Retinal pigment epithelial cell (primary cell): Measurements from ENCODE around the gene PARD6B.

Source experiments
- DNase-seq: peaks from one replicate; pipeline ENCODE4 v3.0.0-alpha.2; 2010; ENCODE audit warnings: low read depth
- H3K4me3 ChIP-seq: 2 replicates; pipeline ENCODE4 v1.5.1; 2011; ENCODE audit warnings: mild to moderate bottlenecking, low read length, control low read depth, moderate library complexity
- TF ChIP-seq, protein P1 (sequence below): conservative IDR thresholded peaks from 2 replicates; pipeline ENCODE4 v1.5.1; 2011; ENCODE audit warnings: low read depth, low read length, control low read depth, inconsistent platforms

Gene PARD6B

DNA sequence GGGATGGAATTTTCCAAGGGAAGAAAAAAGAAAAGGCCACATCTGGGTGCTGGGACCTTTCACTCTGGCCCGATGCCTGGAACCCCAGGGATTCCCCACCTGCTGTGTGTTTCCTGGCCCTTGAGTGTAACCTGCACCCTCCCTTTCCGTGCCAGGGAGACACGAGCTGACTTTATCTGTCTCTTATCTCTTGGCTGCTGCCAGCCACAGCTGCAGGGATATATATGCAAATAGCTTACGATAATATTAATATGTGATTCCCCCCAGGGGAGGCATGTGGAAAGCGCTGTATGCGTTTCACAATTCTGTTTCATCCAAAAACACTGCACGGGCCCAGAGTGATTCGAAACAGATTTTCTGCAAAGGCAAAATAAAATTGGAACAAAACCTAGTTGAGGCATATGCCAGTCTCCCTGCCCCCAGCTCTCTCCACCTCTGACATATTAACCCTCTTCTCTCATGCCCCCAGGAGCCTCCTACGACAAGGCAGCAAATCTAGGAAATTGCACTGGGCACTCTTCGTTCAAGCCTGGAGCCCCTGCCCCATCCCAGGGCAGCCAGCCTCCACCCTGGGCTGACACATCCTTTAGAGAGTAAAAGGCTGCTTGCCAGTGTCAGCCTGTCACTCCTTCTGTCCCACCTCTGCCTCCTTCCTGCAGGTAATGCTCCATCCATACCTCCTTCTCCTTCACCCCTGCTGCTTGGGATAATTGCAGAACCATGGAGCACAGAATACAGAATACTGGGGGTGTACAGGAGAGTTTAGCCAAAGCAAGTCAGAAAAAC is 41.3 kb upstream of the PARD6B start:
- no peak for DNase-seq
- H3K4me3 ChIP-seq, result no peak overlapping the region

DNA sequence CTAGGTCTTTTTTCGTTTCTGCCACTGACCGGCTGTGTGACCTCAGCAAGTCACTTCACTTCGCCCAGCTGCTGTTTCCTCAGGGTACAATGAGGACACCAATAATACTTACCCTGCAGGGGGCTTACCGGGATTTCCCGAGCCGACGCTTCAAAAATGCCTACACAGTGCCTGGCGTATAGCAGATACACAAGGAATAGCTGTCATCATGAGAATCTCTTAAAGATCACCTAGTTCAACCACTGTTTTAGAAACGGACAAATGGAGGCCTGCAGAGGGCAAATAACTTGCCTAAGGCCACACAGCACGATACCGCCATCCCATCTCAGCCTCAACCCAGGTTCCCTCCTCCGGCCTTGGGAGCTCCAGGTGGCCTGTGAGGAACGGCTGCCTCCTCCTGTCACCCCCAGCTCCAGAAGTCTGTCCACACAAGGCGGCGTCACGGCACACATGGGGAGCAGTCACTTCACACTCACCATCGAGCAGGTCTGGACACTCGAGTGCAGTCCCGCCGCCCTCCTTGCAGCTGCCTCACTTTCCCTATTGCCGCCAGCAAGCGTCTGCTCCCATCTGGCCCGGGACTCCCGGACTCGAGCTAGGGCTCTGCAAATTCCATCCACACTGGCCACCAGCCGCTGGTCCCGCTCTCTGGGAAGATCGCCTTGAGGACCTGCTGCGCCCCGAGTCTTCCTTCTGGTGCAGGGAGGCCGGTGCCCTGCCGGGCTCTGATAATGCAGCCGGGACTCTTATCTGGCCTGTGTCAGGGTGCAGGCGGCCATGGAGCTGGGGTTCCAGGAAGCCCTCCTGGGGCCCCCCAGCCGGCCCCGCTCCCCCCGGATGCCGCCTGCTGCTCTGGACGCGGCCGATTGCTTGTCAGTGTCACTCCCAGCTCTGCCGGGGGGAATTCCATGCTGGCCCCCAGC is 40.5 kb upstream of the PARD6B start, which contains the start of gene RIPOR3:
TSS of gene RIPOR3 (minus strand) at position 893 of the 923 bp plus-strand sequence. CDS start at position 479, 414 bp downstream.
- peak within 1 kb of the TSS; percentile 24 for H3K4me3 ChIP-seq
- TF ChIP-seq, protein P1, sequence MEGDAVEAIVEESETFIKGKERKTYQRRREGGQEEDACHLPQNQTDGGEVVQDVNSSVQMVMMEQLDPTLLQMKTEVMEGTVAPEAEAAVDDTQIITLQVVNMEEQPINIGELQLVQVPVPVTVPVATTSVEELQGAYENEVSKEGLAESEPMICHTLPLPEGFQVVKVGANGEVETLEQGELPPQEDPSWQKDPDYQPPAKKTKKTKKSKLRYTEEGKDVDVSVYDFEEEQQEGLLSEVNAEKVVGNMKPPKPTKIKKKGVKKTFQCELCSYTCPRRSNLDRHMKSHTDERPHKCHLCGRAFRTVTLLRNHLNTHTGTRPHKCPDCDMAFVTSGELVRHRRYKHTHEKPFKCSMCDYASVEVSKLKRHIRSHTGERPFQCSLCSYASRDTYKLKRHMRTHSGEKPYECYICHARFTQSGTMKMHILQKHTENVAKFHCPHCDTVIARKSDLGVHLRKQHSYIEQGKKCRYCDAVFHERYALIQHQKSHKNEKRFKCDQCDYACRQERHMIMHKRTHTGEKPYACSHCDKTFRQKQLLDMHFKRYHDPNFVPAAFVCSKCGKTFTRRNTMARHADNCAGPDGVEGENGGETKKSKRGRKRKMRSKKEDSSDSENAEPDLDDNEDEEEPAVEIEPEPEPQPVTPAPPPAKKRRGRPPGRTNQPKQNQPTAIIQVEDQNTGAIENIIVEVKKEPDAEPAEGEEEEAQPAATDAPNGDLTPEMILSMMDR, result no peak
- DNase-seq, result no peak

More for the DNA sequence above, 41.3 kb upstream of the PARD6B start:
- TF ChIP-seq, protein P1, result no peak

DNA sequence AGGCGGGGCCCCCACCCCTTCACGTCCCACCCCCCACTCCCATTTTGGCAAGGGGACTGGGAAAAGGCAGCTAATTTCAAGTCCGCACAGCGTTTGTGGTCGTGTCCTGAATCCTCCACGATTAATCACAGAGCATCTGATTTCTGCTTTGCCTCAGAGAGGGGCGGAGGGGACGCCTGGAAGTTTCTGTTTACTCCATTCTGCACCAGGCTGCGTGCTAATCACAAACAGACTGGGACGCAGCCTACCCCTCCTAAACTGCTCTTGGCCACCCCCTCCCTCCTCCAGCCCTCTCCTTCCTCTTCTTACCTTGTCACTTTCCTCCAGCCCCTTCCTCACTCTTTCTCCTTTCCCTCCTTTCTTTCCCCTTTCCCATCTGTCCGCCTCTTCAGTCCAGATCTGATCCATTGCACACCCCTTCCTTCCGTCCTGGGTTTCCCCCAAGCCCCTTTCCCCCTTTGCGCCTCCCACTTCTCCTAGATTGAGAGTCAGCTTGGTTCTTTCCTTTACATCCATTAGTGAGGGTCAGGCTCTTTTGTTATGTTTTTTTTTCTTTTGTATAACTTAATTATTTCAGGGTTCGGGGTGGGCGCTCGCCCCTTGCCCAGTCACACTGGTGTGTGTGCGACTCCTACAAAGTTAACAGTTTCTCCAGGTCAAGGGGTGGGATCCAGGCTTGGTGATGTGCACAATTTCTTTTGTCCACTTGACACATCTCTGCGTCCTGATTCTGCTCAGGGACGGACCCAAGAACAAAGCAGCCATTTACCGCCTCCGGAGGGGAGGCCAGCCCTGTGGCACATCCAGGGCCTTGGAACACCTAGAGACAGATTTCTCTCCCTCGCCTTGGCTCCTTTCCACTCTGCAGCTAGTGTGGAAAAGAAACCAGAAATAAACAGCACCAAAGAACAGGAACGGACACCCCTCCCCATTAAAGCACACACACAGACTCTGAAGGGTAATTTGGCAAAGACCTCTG is 39.5 kb upstream of the PARD6B start:
- peak overlapping the region; percentile 24 for H3K4me3 ChIP-seq
- DNase-seq, result no peak
- TF ChIP-seq, protein P1, result no peak

DNA sequence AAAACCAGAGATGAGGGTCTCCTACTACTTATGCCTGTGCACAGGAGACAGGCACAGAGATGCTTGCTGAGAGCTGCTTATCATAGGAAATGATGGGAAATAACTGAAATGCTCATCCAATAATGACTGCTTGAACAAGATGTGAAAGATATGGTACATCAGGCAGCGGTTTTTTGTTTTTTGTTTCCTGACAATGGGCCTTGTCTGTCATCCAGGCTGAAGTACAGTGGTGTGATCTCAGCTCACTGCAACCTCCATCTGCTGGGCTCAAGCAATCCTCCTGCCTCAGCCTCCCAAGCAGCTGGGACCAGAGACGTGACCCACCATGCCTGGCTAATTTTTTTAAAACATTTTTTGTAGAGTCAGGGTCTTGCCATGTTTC is 38.8 kb upstream of the PARD6B start:
- H3K4me3 ChIP-seq, result no peak overlapping the region
- no peak for DNase-seq
- TF ChIP-seq, protein P1, result no peak

DNA sequence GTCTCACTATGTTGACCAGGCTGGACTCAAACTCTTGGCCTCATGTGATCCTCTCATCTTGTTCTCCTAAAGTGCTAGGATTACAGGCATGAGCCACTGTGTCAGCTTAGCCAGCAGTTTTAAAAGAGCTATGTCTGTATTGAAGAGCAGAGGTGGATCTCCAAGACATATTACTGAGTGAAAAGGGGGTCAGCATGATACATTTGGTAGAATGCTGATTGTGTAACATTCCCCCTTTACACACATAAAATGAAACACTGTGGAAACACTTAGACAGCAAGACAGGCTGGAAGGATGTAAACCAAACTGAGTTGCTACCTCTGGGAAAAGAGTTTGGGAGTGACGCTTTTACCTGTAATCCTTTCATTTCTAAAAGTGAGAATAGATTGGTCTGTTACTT is 38.4 kb upstream of the PARD6B start:
- H3K4me3 ChIP-seq, result no peak overlapping the region
- no peak for DNase-seq
- TF ChIP-seq, protein P1, result no peak

DNA sequence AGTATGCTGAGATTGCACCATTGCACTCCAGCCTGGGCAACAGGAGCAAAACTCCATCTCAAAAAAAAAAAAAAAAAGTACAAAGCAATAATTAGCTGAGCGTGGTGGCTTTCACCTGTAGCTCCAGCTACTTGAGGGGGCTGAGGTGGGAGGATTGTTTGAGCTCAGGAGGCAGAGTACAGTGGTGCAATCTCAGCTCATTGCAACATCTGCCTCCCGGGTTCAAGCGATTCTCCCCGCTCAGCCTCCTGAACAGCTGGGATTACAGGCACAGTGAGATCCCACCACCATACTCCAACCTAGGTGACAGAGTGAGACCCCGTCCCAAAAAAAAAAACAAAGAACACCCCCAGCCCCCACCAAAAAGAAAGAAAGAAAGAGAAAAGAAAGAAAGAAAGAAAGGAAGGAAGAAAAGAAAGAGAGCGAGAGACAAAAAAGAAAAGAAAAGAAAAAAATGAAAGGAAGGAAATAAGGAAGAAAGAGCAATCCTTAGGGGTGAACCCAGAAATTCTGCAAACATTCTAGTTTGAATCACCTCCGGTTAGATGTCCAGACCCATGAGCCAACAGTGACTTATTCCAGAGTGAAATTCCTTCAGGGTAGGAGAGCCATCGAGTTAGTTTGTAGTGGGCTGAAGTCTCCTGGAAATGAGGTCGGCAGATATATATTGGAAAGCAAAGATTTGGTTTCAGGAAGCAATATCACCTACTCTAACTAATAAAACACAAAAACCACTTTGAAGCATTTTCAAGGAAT is 36.8 kb upstream of the PARD6B start:
- TF ChIP-seq, protein P1, result no peak
- no peak overlapping the region for H3K4me3 ChIP-seq
- no peak for DNase-seq
